K562 (cell line): ENCODE measurements around the gene FFAR1. TPM values are rescaled to one million over a fixed set of nuclear protein-coding genes. Genes with fewer than 3 reads are reported as not detected.

Experiments
- ATAC-seq: fragments of 200-7000 bp; cut with Tn5 transposase; 3 replicates; pipeline ENCODE4 v1.9.1; 2020; ENCODE audit warnings: moderate library complexity
- BruUV-seq: library from RNA; stranded (reverse); fragments of 400-500 nt; replicated peaks from 2 replicates; lab custom pipeline; 2021; lab: Mats Ljungman, UMichigan
- CTCF ChIA-PET: fragments of 300-600 bp; formaldehyde crosslinking; extraction: SDS; loops from one replicate; lab custom pipeline; 2021; ENCODE audit warnings: low intra/inter-chr PET ratio; lab: Yijun Ruan, JAX
- POLR2A ChIA-PET: fragments of 300-600, 350-650 bp; sonication (Branson Sonifier 250); formaldehyde crosslinking; extraction: SDS; loops from one replicate; lab custom pipeline; 2021; ENCODE audit warnings: antibody characterized with exemption, inconsistent platforms; lab: Yijun Ruan, JAX
- DNase-seq, 4 experiments: peaks; one replicate each; pipeline versions ENCODE4 v3.0.0 to v3.0.0-alpha.2; 2011 to 2018; ENCODE audit warnings: low spot score in 3 of 4, mixed read lengths in 3 of 4; ENCODE audit errors: extremely low read depth in 1 of 4
- FAIRE-seq: peaks from 2 replicates; lab custom pipeline; 2011; peaks lifted over from hg19 to GRCh38; lab: Jason Lieb, UNC
- H2AFZ ChIP-seq: 2 replicates; pipeline ENCODE4 v1.6.0; 2011; ENCODE audit warnings: low read depth, low read length, control low read depth, inconsistent platforms
- H3K27ac ChIP-seq: fragments of 200-600 bp; 3 replicates; pipeline ENCODE4 v1.8.0; 2011; ENCODE audit warnings: low read depth, mild to moderate bottlenecking, control low read depth, inconsistent platforms, low read length, moderate library complexity, mixed read lengths; ENCODE audit errors: extremely low read depth
- H3K27me3 ChIP-seq, 2 experiments: fragments of 300-600 bp in 1 of 2; 2 replicates in 1 of 2; 3 replicates in 1 of 2; pipeline versions ENCODE4 v1.6.0 to v1.8.0; 2011; ENCODE audit warnings: inconsistent platforms in 2 of 2, low read length in 2 of 2, mild to moderate bottlenecking in 1 of 2, mixed read lengths in 1 of 2, moderate library complexity in 1 of 2; ENCODE audit not compliant: control insufficient read depth in 2 of 2, insufficient read depth in 2 of 2
- H3K36me3 ChIP-seq: fragments of 300-600 bp; 3 replicates; pipeline ENCODE4 v1.8.0; 2011; ENCODE audit warnings: mild to moderate bottlenecking, low read length, inconsistent platforms; ENCODE audit not compliant: control insufficient read depth, insufficient read depth
- H3K4me1 ChIP-seq, 2 experiments: fragments of 200-600 bp in 1 of 2; replicated peaks in 1 of 2; 2 replicates in 1 of 2; 3 replicates in 1 of 2; pipeline versions ENCODE4 v1.5.1 to v1.8.0; 2011; ENCODE audit warnings: inconsistent platforms in 2 of 2, low read length in 2 of 2, mild to moderate bottlenecking in 1 of 2, mixed read lengths in 1 of 2, moderate library complexity in 1 of 2; ENCODE audit not compliant: control insufficient read depth in 2 of 2, insufficient read depth in 2 of 2
- H3K4me2 ChIP-seq: 2 replicates; pipeline ENCODE4 v1.6.1; 2011; ENCODE audit warnings: low read length, control low read depth, inconsistent platforms, mixed read lengths; ENCODE audit not compliant: insufficient read depth
- H3K4me3 ChIP-seq: fragments of 200-600 bp; sonication (generic), shearing (Covaris generic); 2 replicates; pipeline ENCODE4 v1.5.1; 2016; ENCODE audit warnings: control low read depth, inconsistent platforms
- H3K79me2 ChIP-seq: fragments of 200-600 bp; 3 replicates; pipeline ENCODE4 v1.8.0; 2011; ENCODE audit warnings: low read length, inconsistent platforms; ENCODE audit not compliant: control insufficient read depth, insufficient read depth
- H3K9ac ChIP-seq, 2 experiments: 2 replicates each; pipeline versions ENCODE4 v1.6.0 to v1.6.1; 2011; ENCODE audit warnings: low read depth in 2 of 2, low read length in 2 of 2, control low read depth in 1 of 2, inconsistent platforms in 1 of 2, mild to moderate bottlenecking in 1 of 2, mixed read lengths in 1 of 2; ENCODE audit not compliant: insufficient read depth in 1 of 2
- H3K9me1 ChIP-seq: one replicate; pipeline ENCODE4 v1.6.0; 2011; ENCODE audit warnings: inconsistent platforms, mild to moderate bottlenecking, low read length, moderate library complexity; ENCODE audit not compliant: control insufficient read depth, insufficient read depth
- H3K9me3 ChIP-seq: replicated peaks from 2 replicates; pipeline ENCODE4 v1.5.1; 2011; ENCODE audit warnings: low read depth, low read length, inconsistent platforms; ENCODE audit not compliant: control insufficient read depth, insufficient read depth
- H4K20me1 ChIP-seq: replicated peaks from 2 replicates; pipeline ENCODE4 v1.6.1; 2011; ENCODE audit warnings: low read length, inconsistent platforms, mixed read lengths; ENCODE audit not compliant: control insufficient read depth, insufficient read depth
- ADNP ChIP-seq: fragments of 200-800 bp; sonication (Bioruptor generic); IDR thresholded peaks from 2 replicates; pipeline ENCODE4 v1.6.1; 2016; ENCODE audit warnings: missing genetic modification characterization, missing compliant biosample characterization
- BCOR ChIP-seq: fragments of 450-650 bp; IDR thresholded peaks from 2 replicates; pipeline ENCODE4 v1.6.1; 2016
- HMBOX1 ChIP-seq: sonication (generic); IDR thresholded peaks from 2 replicates; pipeline ENCODE4 v1.6.1; 2016
- JUN ChIP-seq, 2 experiments: sonication (generic) in 1 of 2; formaldehyde crosslinking in 1 of 2; IDR thresholded peaks; 2 replicates each; pipeline versions ENCODE4 v1.6.1 to v1.8.0; 2012 to 2022; ENCODE audit warnings: borderline replicate concordance in 2 of 2, mild to moderate bottlenecking in 2 of 2, improper control_type of control experiment in 1 of 2, low read depth in 1 of 2, low read length in 1 of 2, missing genetic modification reagents in 1 of 2
- KDM1A ChIP-seq, 2 experiments: fragments of 450-650 bp; IDR thresholded peaks; 2 replicates each; pipeline ENCODE4 v1.6.1; 2016; ENCODE audit warnings: mild to moderate bottlenecking in 2 of 2
- PHF20 ChIP-seq: fragments of 450-650 bp; IDR thresholded peaks from 2 replicates; pipeline ENCODE4 v1.6.1; 2018; ENCODE audit not compliant: partially characterized antibody
- RBM25 ChIP-seq: fragments of 200-400 bp; formaldehyde crosslinking; IDR thresholded peaks from 2 replicates; pipeline ENCODE4 v1.6.1; 2018; ENCODE audit warnings: low read length, low read depth, moderate library complexity; ENCODE audit not compliant: severe bottlenecking
- ZNF311 ChIP-seq: fragments of 250-450 bp; sonication (Bioruptor Pico); IDR thresholded peaks from 2 replicates; pipeline ENCODE4 v1.4.0; 2020; ENCODE audit warnings: mild to moderate bottlenecking, moderate library complexity
- ZNF79 ChIP-seq: fragments of 250-450 bp; sonication (Bioruptor Pico); IDR thresholded peaks from 2 replicates; pipeline ENCODE4 v1.4.0; 2020; ENCODE audit warnings: low read depth, mild to moderate bottlenecking, moderate library complexity
- WGBS: fragments of 100-300 bp; shearing (Covaris generic); methylation state at CpG from one replicate; pipeline ENCODE4 v1.1.6; 2016; ENCODE audit warnings: low coverage, mixed read lengths; ENCODE audit not compliant: insufficient coverage; ENCODE audit errors: missing lambda C conversion rate; 5-methylcytosine and 5-hydroxymethylcytosine counted together
- in situ Hi-C: fragments of 300-500 bp; cut with MboI; formaldehyde crosslinking; loops from 4 replicates; pipeline ENCODE4 v1.15.0; 2018; ENCODE audit warnings: inconsistent platforms, mixed read lengths
- intact Hi-C: fragments of 100-400 bp; cut with micrococcal nuclease; formaldehyde crosslinking; loops from 2 replicates; pipeline ENCODE4 v1.14.2; 2022
- polyA plus RNA-seq, 8 experiments: library from polyadenylated mRNA; depleted of rRNA in 4 of 8; stranded (reverse) in 5 of 8; unstranded in 3 of 8; fragments of >200 nt; fragmentation: Nextera tagmentation in 2 of 8; fragmentation: Illumina TruSeq in 1 of 8; extraction: Ambion mirVana in 2 of 8; extraction: Trizol in 1 of 8; gene quantifications; 2 replicates each; pipeline versions ENCODE4 v1.2.1 to v1.2.3, GENCODE V29; 2011 to 2014; ENCODE audit warnings: inconsistent platforms in 1 of 8, missing spikeins in 1 of 8
- total RNA-seq, 7 experiments: library from RNA; depleted of rRNA in 6 of 7; stranded (reverse); fragments of >200 nt in 6 of 7; fragmentation: Illumina TruSeq in 2 of 7; extraction: Trizol in 2 of 7; gene quantifications; 2 replicates each; pipeline versions ENCODE4 v1.2.1 to v1.2.3, GENCODE V29; 2011 to 2021; ENCODE audit warnings: low replicate concordance in 1 of 7

Gene FFAR1
- total and polyA plus RNA-seq, 9 of the 15 experiments (the other 6 are each of a cell fraction or from before 2014, with no cell fraction given), result not detected

- no peak overlapping the region for H3K4me3 ChIP-seq
- no peak overlapping the region for H3K4me2 ChIP-seq
- no peaks in the 10 kb centered on the region for H3K9me3 ChIP-seq
- peaks cover 57 to 67% of the 10 kb centered on the region in 2 experiments for H3K4me1 ChIP-seq
- peak overlapping the region in 1 of 2 experiments; percentile 53; a peak in 2 of 4 replicates for H3K9ac ChIP-seq
- intact Hi-C loops, result no loop called here
- in situ Hi-C loops, result no loop called here
- ATAC-seq (no peak), FAIRE-seq (no peak), DNase-seq (no peak)
- BruUV-seq, result no TSS peak
- H3K27ac ChIP-seq, result no peak overlapping the region
- no peaks in the 10 kb centered on the region; a peak in 1 of 5 replicates for H3K27me3 ChIP-seq
- H3K9me1 ChIP-seq, result peaks cover 9% of the 10 kb centered on the region
- 54% methylated on average over 2 of the region's 2 CpGs for WGBS
- H4K20me1 ChIP-seq, result no peaks in the 10 kb centered on the region
- ChIA-PET CTCF (no interaction called here), POLR2A (interaction anchor here (1.2 kb wide), 1 partner anchor 14 kb away, joined by 3 read pairs; no protein-coding TSS in a partner anchor)
- H3K79me2 ChIP-seq, result no peaks in the 10 kb centered on the region
- H3K36me3 ChIP-seq, result no peaks in the 10 kb centered on the region
- TF ChIP-seq JUN (IDR thresholded peaks at IDR 0.05; ENCODE audit: borderline replicate concordance, low read depth, low read length) (no peak), JUN (CRISPR knock-in tag; IDR thresholded peaks at IDR 0.05; ENCODE audit: borderline replicate concordance) (no peak), HMBOX1 (no peak), ADNP (tag) (peak; percentile 62), PHF20 (peak; percentile 47), ZNF79 (CRISPR knock-in tag) (no peak), RBM25 (peak; percentile 76), BCOR (peak; percentile 91), ZNF311 (CRISPR knock-in tag) (no peak), KDM1A (IDR thresholded peaks at IDR 0.05) (peak; percentile 60 to 84)
- no peak overlapping the region for H2AFZ ChIP-seq
Measured at GRCh38 chr19:35301961-35302360, 45.7 kb upstream of the FFAR1 start.
